Keratinocyte (primary cell): ENCODE data around the gene HTR1E. TPM values are rescaled to one million over a fixed set of nuclear protein-coding genes. Genes with fewer than 3 reads are reported as not detected.

Source experiments
- DNase-seq: peaks from one replicate; pipeline ENCODE4 v3.0.0-alpha.2; 2011; ENCODE audit warnings: low read depth, missing footprints, low spot score
- FAIRE-seq: peaks from 2 replicates; lab custom pipeline; 2011; peaks lifted over from hg19 to GRCh38; lab: Jason Lieb, UNC
- H2AFZ ChIP-seq: 2 replicates; pipeline ENCODE4 v1.6.0; 2012; ENCODE audit warnings: low read length, control low read depth, inconsistent platforms; ENCODE audit not compliant: control insufficient read depth
- H3K27ac ChIP-seq: 2 replicates; pipeline ENCODE4 v1.5.1; 2011; ENCODE audit warnings: low read length; ENCODE audit not compliant: control insufficient read depth, insufficient read depth
- H3K27me3 ChIP-seq: 3 replicates; pipeline ENCODE4 v1.6.0; 2011; ENCODE audit warnings: low read length; ENCODE audit not compliant: control insufficient read depth, insufficient read depth; ENCODE audit errors: extremely low read depth
- H3K36me3 ChIP-seq, 2 experiments: 2 replicates in 1 of 2; 3 replicates in 1 of 2; pipeline ENCODE4 v1.5.1; 2011; ENCODE audit warnings: low read length in 2 of 2, mild to moderate bottlenecking in 1 of 2; ENCODE audit not compliant: control insufficient read depth in 2 of 2, insufficient read depth in 2 of 2; ENCODE audit errors: extremely low read depth in 1 of 2
- H3K4me1 ChIP-seq: 3 replicates; pipeline ENCODE4 v1.5.1; 2011; ENCODE audit warnings: low read length; ENCODE audit not compliant: control insufficient read depth, insufficient read depth; ENCODE audit errors: extremely low read depth
- H3K4me2 ChIP-seq: 3 replicates; pipeline ENCODE4 v1.6.0; 2011; ENCODE audit warnings: low read depth, low read length; ENCODE audit not compliant: control insufficient read depth, insufficient read depth; ENCODE audit errors: extremely low read depth
- H3K4me3 ChIP-seq, 3 experiments: fragments of 200-600 bp in 1 of 3; sonication (generic) in 1 of 3; 2 replicates in 2 of 3; 3 replicates in 1 of 3; pipeline ENCODE4 v1.5.1; 2011 to 2016; ENCODE audit warnings: low read length in 3 of 3, mild to moderate bottlenecking in 3 of 3, control low read depth in 2 of 3, inconsistent platforms in 1 of 3, low read depth in 1 of 3, mixed read lengths in 1 of 3, mixed run types in 1 of 3, moderate library complexity in 1 of 3; ENCODE audit not compliant: control insufficient read depth in 2 of 3, insufficient read depth in 2 of 3; ENCODE audit errors: extremely low read depth in 1 of 3
- H3K79me2 ChIP-seq: 2 replicates; pipeline ENCODE4 v1.6.0; 2012; ENCODE audit warnings: low read length; ENCODE audit not compliant: control insufficient read depth, insufficient read depth
- H3K9ac ChIP-seq: 3 replicates; pipeline ENCODE4 v1.6.0; 2011; ENCODE audit warnings: low read length; ENCODE audit not compliant: control insufficient read depth, insufficient read depth; ENCODE audit errors: extremely low read depth
- H3K9me1 ChIP-seq: 3 replicates; pipeline ENCODE4 v1.6.0; 2011; ENCODE audit warnings: low read length; ENCODE audit not compliant: control insufficient read depth, insufficient read depth; ENCODE audit errors: extremely low read depth
- H3K9me3 ChIP-seq: 2 replicates; pipeline ENCODE4 v1.5.1; 2012; ENCODE audit warnings: low read depth, low read length; ENCODE audit not compliant: control insufficient read depth
- H4K20me1 ChIP-seq: 3 replicates; pipeline ENCODE4 v1.6.0; 2011; ENCODE audit warnings: low read length; ENCODE audit not compliant: control insufficient read depth, insufficient read depth; ENCODE audit errors: extremely low read depth
- EZH2 ChIP-seq: IDR thresholded peaks from one replicate; pipeline ENCODE4 v1.6.1; 2012; ENCODE audit warnings: inconsistent platforms, mild to moderate bottlenecking, low read length, moderate library complexity
- dilution Hi-C: fragments of 300-500 bp; cut with MboI; formaldehyde crosslinking; loops from one replicate; pipeline ENCODE4 v1.7.0; 2020; ENCODE audit warnings: low sequenced_read_pairs; ENCODE audit not compliant: extremely low pct_ligation_motif_present
- polyA plus RNA-seq, 5 experiments: library from polyadenylated mRNA; depleted of rRNA in 3 of 5; stranded (reverse) in 3 of 5; stranded (forward) in 1 of 5; unstranded in 1 of 5; fragments of >200 nt; gene quantifications; 1 replicate in 1 of 5; 2 replicates in 3 of 5; 3 replicates in 1 of 5; pipeline versions ENCODE4 v1.2.1 to v1.2.3, GENCODE V29; 2011 to 2012; ENCODE audit warnings: missing spikeins in 2 of 5, low read depth in 1 of 5, low replicate concordance in 1 of 5
- TF ChIP-seq, protein P1 (sequence below), 3 experiments: IDR thresholded peaks in 1 of 3; conservative IDR thresholded peaks in 1 of 3; optimal IDR thresholded peaks in 1 of 3; 2 replicates in 2 of 3; 3 replicates in 1 of 3; pipeline versions ENCODE3 to v1.5.1; 2011; ENCODE audit warnings: low read length in 3 of 3, mild to moderate bottlenecking in 3 of 3, moderate library complexity in 2 of 3, control low read depth in 1 of 3, inconsistent platforms in 1 of 3; ENCODE audit not compliant: insufficient read depth in 2 of 3; ENCODE audit errors: extremely low read depth in 1 of 3

HTR1E gene
- polyA plus RNA-seq, 1 donor (not counting 4 experiments of a cell fraction or from before 2014, with no cell fraction given): not detected

DNA sequence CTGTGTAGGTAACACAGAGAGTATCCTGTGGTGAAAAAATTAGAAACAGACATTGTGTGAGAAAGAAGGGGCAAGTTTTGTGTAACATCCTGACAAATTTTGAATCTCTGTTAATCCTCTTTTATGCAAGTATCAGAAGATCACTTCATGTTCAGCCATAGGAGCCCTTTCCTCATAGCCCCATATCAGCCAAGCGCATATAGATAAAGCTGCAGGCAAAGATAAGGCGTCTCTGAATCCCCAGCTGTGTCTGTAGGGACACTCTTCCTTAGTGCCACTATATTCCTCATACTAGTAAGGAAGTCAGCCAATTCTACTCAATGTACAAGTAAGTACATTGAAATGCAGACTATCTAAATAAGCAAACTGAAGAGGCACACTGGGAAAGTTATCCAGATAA lies 22.3 kb downstream of the HTR1E start:
- Histone ChIP-seq H3K9ac (no peak overlapping the region), H3K79me2 (no peaks in the 10 kb centered on the region), H3K27ac (no peak overlapping the region), H3K9me1 (no peaks in the 10 kb centered on the region), H3K4me2 (no peak overlapping the region), H4K20me1 (no peaks in the 10 kb centered on the region), H2AFZ (no peak overlapping the region), H3K4me1 (no peaks in the 10 kb centered on the region), H3K27me3 (no peaks in the 10 kb centered on the region), H3K36me3 (no peaks in the 10 kb centered on the region), H3K4me3 (no peak overlapping the region), H3K9me3 (no peaks in the 10 kb centered on the region)
- TF ChIP-seq, protein P1, sequence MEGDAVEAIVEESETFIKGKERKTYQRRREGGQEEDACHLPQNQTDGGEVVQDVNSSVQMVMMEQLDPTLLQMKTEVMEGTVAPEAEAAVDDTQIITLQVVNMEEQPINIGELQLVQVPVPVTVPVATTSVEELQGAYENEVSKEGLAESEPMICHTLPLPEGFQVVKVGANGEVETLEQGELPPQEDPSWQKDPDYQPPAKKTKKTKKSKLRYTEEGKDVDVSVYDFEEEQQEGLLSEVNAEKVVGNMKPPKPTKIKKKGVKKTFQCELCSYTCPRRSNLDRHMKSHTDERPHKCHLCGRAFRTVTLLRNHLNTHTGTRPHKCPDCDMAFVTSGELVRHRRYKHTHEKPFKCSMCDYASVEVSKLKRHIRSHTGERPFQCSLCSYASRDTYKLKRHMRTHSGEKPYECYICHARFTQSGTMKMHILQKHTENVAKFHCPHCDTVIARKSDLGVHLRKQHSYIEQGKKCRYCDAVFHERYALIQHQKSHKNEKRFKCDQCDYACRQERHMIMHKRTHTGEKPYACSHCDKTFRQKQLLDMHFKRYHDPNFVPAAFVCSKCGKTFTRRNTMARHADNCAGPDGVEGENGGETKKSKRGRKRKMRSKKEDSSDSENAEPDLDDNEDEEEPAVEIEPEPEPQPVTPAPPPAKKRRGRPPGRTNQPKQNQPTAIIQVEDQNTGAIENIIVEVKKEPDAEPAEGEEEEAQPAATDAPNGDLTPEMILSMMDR (optimal IDR thresholded peaks at IDR 0.05 in 1 of 3, IDR thresholded peaks at IDR 0.05 in 1 of 3, conservative IDR thresholded peaks at IDR 0.05 in 1 of 3; ENCODE audit: extremely low read depth in 1 of 3, insufficient read depth in 2 of 3, low read length in 3 of 3): no peak
- no peak for TF ChIP-seq EZH2
- DNase-seq: no peak
- FAIRE-seq: no peak
- dilution Hi-C loops: no loop called here

DNA sequence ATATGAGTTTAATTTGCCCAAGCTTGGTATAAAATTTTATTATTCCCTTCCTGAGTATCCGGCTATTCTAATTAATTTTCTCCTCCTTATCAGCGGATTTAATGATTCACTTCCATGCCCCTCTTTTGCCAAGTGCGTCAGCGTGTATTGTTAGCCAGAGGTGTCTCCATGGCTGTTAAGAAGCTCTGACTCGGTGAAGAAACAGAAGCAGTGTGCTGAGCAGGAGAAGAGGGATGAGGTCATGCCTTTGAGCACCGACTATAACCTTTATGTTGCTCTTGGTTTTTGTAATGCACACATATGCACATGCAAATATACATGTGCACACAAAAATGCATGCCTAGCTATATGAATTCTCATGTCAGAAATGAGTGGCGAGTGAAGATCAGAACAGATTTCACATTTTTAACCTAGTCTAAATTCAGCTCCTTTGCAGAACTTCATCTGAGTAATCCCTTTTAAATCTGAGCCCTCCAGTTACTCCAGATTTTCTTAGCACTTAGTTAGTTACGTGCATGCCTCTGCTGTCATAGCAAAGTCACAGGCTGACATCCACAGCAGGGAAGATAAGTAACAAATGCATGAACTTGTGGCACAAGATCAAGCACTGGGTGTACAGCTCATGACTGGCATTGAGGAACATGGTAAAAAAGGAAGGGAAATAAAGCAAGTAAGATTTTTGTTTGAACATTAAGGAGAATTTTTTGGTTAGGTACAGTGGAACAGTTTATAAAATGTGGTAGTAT lies 24.3 kb downstream of the HTR1E start:
- Histone ChIP-seq H3K4me3 (no peak overlapping the region), H3K27ac (no peak overlapping the region), H3K9ac (no peak overlapping the region), H3K36me3 (no peaks in the 10 kb centered on the region), H2AFZ (no peak overlapping the region), H3K4me2 (no peak overlapping the region), H3K79me2 (no peaks in the 10 kb centered on the region), H3K9me1 (no peaks in the 10 kb centered on the region), H4K20me1 (no peaks in the 10 kb centered on the region), H3K27me3 (no peaks in the 10 kb centered on the region), H3K9me3 (no peaks in the 10 kb centered on the region), H3K4me1 (no peaks in the 10 kb centered on the region)
- TF ChIP-seq EZH2: no peak
- TF ChIP-seq, protein P1 (optimal IDR thresholded peaks at IDR 0.05 in 1 of 3, IDR thresholded peaks at IDR 0.05 in 1 of 3, conservative IDR thresholded peaks at IDR 0.05 in 1 of 3; ENCODE audit: extremely low read depth in 1 of 3, insufficient read depth in 2 of 3, low read length in 3 of 3): no peak
- FAIRE-seq (no peak), DNase-seq (no peak)
- dilution Hi-C loops: no loop called here
